Measurements from ENCODE around the gene BTBD8.

- TF ChIP-seq CTCF (conservative IDR thresholded peaks at IDR 0.05; ENCODE audit: low read depth in 2 of 2): no peak
- TF ChIP-seq EZH2 (IDR thresholded peaks at IDR 0.05; ENCODE audit: low read depth, unreplicated experiment): no peak
- no peak for TF ChIP-seq JUNB (IDR thresholded peaks at IDR 0.05; ENCODE audit: unreplicated experiment)
- TF ChIP-seq CREB1 (CRISPR knock-in tag; IDR thresholded peaks at IDR 0.05; ENCODE audit: low read depth): no peak
- TF ChIP-seq EZH2phosphoT487 (IDR thresholded peaks at IDR 0.05; ENCODE audit: unreplicated experiment): no peak
- TF ChIP-seq POLR2AphosphoS5 (IDR thresholded peaks at IDR 0.05; ENCODE audit: low read depth): no peak
Observed at GRCh38 chr1:92192246-92192645, 112.1 kb downstream of the BTBD8 start.
